SU-DHL-6 (cell line): Measurements from ENCODE around the gene ZNF213.

Experiments used
- H2AFZ ChIP-seq: fragments of 200-600 bp; sonication (generic); 2 replicates; pipeline ENCODE4 v1.6.1; 2014; ENCODE audit warnings: low read depth, mild to moderate bottlenecking, moderate library complexity, mixed read lengths, antibody characterized with exemption, low read length; ENCODE audit not compliant: severe bottlenecking
- H3F3A ChIP-seq: fragments of 200-600 bp; shearing (Covaris generic); 2 replicates; pipeline ENCODE4 v1.6.0; 2016; ENCODE audit warnings: antibody characterized with exemption, mild to moderate bottlenecking; ENCODE audit not compliant: insufficient read depth
- H3K27ac ChIP-seq: fragments of 200-600 bp; sonication (generic); 2 replicates; pipeline ENCODE4 v1.5.1; 2016; ENCODE audit warnings: low read depth, mild to moderate bottlenecking, low read length, moderate library complexity, mixed read lengths
- H3K27me3 ChIP-seq: fragments of 200-600 bp; sonication (generic), shearing (Covaris generic); 2 replicates; pipeline ENCODE4 v1.6.0; 2014; ENCODE audit warnings: mild to moderate bottlenecking, low read length
- H3K36me3 ChIP-seq: fragments of 200-600 bp; sonication (generic); 2 replicates; pipeline ENCODE4 v1.6.1; 2014; ENCODE audit warnings: mild to moderate bottlenecking, low read length, mixed read lengths
- H3K4me2 ChIP-seq: fragments of 300-600, 200-600 bp; shearing (Covaris generic), sonication (generic); 2 replicates; pipeline ENCODE4 v1.6.0; 2014; ENCODE audit warnings: low read length, low read depth, mild to moderate bottlenecking; ENCODE audit not compliant: poor library complexity, severe bottlenecking
- H3K4me3 ChIP-seq: fragments of 200-600 bp; sonication (generic); 2 replicates; pipeline ENCODE4 v1.5.1; 2014; ENCODE audit warnings: antibody characterized with exemption, low read length, mild to moderate bottlenecking, mixed read lengths; ENCODE audit not compliant: insufficient read depth, poor library complexity, severe bottlenecking
- H3K79me2 ChIP-seq: fragments of 200-600 bp; sonication (generic); 2 replicates; pipeline ENCODE4 v1.6.1; 2014; ENCODE audit warnings: mild to moderate bottlenecking, low read length, moderate library complexity; ENCODE audit not compliant: insufficient read depth
- H3K9ac ChIP-seq: fragments of 200-600 bp; sonication (generic); 2 replicates; pipeline ENCODE4 v1.7.0; 2014; ENCODE audit warnings: mild to moderate bottlenecking, low read length
- H3K9me2 ChIP-seq: fragments of 200-600 bp; sonication (generic); replicated peaks from 2 replicates; pipeline ENCODE4 v1.6.1; 2014; ENCODE audit warnings: low read length; ENCODE audit not compliant: insufficient read depth
- H3K9me3 ChIP-seq: fragments of 200-600 bp; sonication (generic); 2 replicates; pipeline ENCODE4 v1.6.1; 2014; ENCODE audit warnings: low read length, mixed read lengths; ENCODE audit not compliant: insufficient read depth
- H4K20me1 ChIP-seq: fragments of 200-600 bp; sonication (generic); 2 replicates; pipeline ENCODE4 v1.6.1; 2014; ENCODE audit warnings: low read depth, mild to moderate bottlenecking, antibody characterized with exemption, low read length, moderate library complexity, mixed read lengths
- CTCF ChIP-seq: fragments of 200-600 bp; sonication (generic); IDR thresholded peaks from one replicate; pipeline ENCODE4 v1.5.1; 2017; ENCODE audit warnings: antibody characterized with exemption, mild to moderate bottlenecking, low read length, moderate library complexity; ENCODE audit not compliant: insufficient read depth, poor library complexity, severe bottlenecking
- EZH2phosphoT487 ChIP-seq: fragments of 200-600 bp; sonication (generic), shearing (Covaris generic); conservative IDR thresholded peaks from 2 replicates; pipeline ENCODE4 v1.6.1; 2018; ENCODE audit warnings: mild to moderate bottlenecking, antibody characterized with exemption, low read length, moderate library complexity, mixed read lengths

Gene ZNF213

GRCh38 chr16:3183445-3184139 is 48.8 kb downstream of the ZNF213 start:
- Histone ChIP-seq H3K27me3 (no peaks in the 10 kb centered on the region), H4K20me1 (no peaks in the 10 kb centered on the region), H3K4me2 (no peak overlapping the region), H3K9ac (no peak overlapping the region), H3K36me3 (no peaks in the 10 kb centered on the region), H3F3A (no peaks in the 10 kb centered on the region), H3K27ac (no peak overlapping the region), H3K79me2 (no peaks in the 10 kb centered on the region), H3K4me3 (no peak overlapping the region), H3K9me3 (no peaks in the 10 kb centered on the region), H3K9me2 (no peaks in the 10 kb centered on the region), H2AFZ (no peak overlapping the region)
- TF ChIP-seq EZH2phosphoT487 (no peak), CTCF (no peak)

- no peak for TF ChIP-seq EZH2phosphoT487
- no peak overlapping the region for H3K4me3 ChIP-seq
- no peaks in the 10 kb centered on the region for H3K36me3 ChIP-seq
- no peaks in the 10 kb centered on the region for H3K27me3 ChIP-seq
- H3K9me2 ChIP-seq, result no peaks in the 10 kb centered on the region
- H3K4me2 ChIP-seq, result no peak overlapping the region
- H3K79me2 ChIP-seq, result no peaks in the 10 kb centered on the region
- no peaks in the 10 kb centered on the region for H3F3A ChIP-seq
- no peak overlapping the region for H3K27ac ChIP-seq
- H4K20me1 ChIP-seq, result no peaks in the 10 kb centered on the region
- no peaks in the 10 kb centered on the region for H3K9me3 ChIP-seq
- no peak overlapping the region for H3K9ac ChIP-seq
- H2AFZ ChIP-seq, result no peak overlapping the region
Observed at GRCh38 chr16:3186946-3187690, 52.3 kb downstream of the ZNF213 start.

- no peak within 1 kb of the TSS for H3K4me2 ChIP-seq
- H3K36me3 ChIP-seq, result no peaks in the 10 kb centered on the region
- no peak within 1 kb of the TSS for H2AFZ ChIP-seq
- TF ChIP-seq EZH2phosphoT487, result no peak
- TF ChIP-seq CTCF, result no peak
- H4K20me1 ChIP-seq, result no peaks in the 10 kb centered on the region
- no peaks in the 10 kb centered on the region for H3F3A ChIP-seq
- H3K79me2 ChIP-seq, result no peaks in the 10 kb centered on the region
- H3K9me2 ChIP-seq, result no peaks in the 10 kb centered on the region
- no peaks in the 10 kb centered on the region for H3K27me3 ChIP-seq
- H3K27ac ChIP-seq, result no peak within 1 kb of the TSS
- H3K4me3 ChIP-seq, result no peak within 1 kb of the TSS
- no peak within 1 kb of the TSS for H3K9ac ChIP-seq
- H3K9me3 ChIP-seq, result no peaks in the 10 kb centered on the region
Observed at GRCh38 chr16:3187798-3188674, 53.2 kb downstream of the ZNF213 start, which contains the start of gene OR1F1. TSS of gene OR1F1 (plus strand) at chr16:3188204.
